ENCODE data around the gene KIF4B. TPM values are rescaled to one million over a fixed set of nuclear protein-coding genes. Genes with fewer than 3 reads are reported as not detected.

Gene KIF4B
- total and polyA plus RNA-seq, 3 experiments from 2014 or later, result 0.09 TPM; not detected in 2

Other genes starting within 250 kb of the KIF4B start
- under 1 TPM in 1 of 2 experiments, not detected in 1; 0.18 TPM for gene FAXDC2, start 163.2 kb upstream of the KIF4B start, total RNA-seq
- gene FAXDC2, start 163.2 kb upstream of the KIF4B start, polyA plus RNA-seq, result 1.0 TPM
- 10 to 100 TPM; 47.7 to 52.7 TPM for gene CNOT8, start 155.1 kb upstream of the KIF4B start, total RNA-seq
- gene CNOT8, start 155.1 kb upstream of the KIF4B start, polyA plus RNA-seq, result 154 TPM
- 10 to 100 TPM; 42.1 to 45.2 TPM for gene GEMIN5, start 75.5 kb upstream of the KIF4B start, total RNA-seq
- gene GEMIN5, start 75.5 kb upstream of the KIF4B start, polyA plus RNA-seq, result 10.8 TPM
- gene MRPL22, start 72.7 kb upstream of the KIF4B start, total RNA-seq, result 10 to 100 TPM; 87.2 to 90.2 TPM
- gene MRPL22, start 72.7 kb upstream of the KIF4B start, polyA plus RNA-seq, result 88.5 TPM

All from CD8-positive, alpha-beta memory T cell (primary cell).